WI38 (cell line): ENCODE results near the gene HAPLN1.

Experiments
- H3K4me3 ChIP-seq: 2 replicates; pipeline ENCODE4 v1.5.1; 2011; ENCODE audit warnings: low read depth, mild to moderate bottlenecking, control low read depth, low read length
- CTCF ChIP-seq: IDR thresholded peaks from 2 replicates; pipeline ENCODE4 v1.5.1; 2012; ENCODE audit warnings: low read depth, mild to moderate bottlenecking, control low read depth, low read length

HAPLN1 gene

GRCh38 chr5:83720836-83721537 is at the start of gene HAPLN1:
HAPLN1 (minus strand) TSS chr5:83720855; CDS start chr5:83673523, 47,332 bp downstream.
- TF ChIP-seq CTCF = no peak
- H3K4me3 ChIP-seq = peak within 1 kb of the TSS; percentile 70

GRCh38 chr5:83767409-83767992 is 46.8 kb upstream of the HAPLN1 start:
- TF ChIP-seq CTCF = no peak
- no peak overlapping the region for H3K4me3 ChIP-seq

- no peak overlapping the region for H3K4me3 ChIP-seq
- TF ChIP-seq CTCF = no peak
Observed at GRCh38 chr5:83764101-83764500, 43.4 kb upstream of the HAPLN1 start.

GRCh38 chr5:83760579-83760978 is 39.9 kb upstream of the HAPLN1 start:
- no peak for TF ChIP-seq CTCF
- H3K4me3 ChIP-seq = no peak overlapping the region

- H3K4me3 ChIP-seq = no peak overlapping the region
- TF ChIP-seq CTCF = no peak
Observed at GRCh38 chr5:83752700-83753099, 32.0 kb upstream of the HAPLN1 start.

- TF ChIP-seq CTCF = no peak
Observed at GRCh38 chr5:83751201-83751600, 30.5 kb upstream of the HAPLN1 start.

GRCh38 chr5:83750749-83751148 is 30.1 kb upstream of the HAPLN1 start:
- no peak for TF ChIP-seq CTCF
- H3K4me3 ChIP-seq = no peak overlapping the region

More at GRCh38 chr5:83751201-83751600, 30.5 kb upstream of the HAPLN1 start:
- no peak overlapping the region for H3K4me3 ChIP-seq
